GM18951 (cell line): Measurements from ENCODE around the gene UBE2F.
"Not testable (repeated sequence)": the region's sequence is repeated elsewhere in the genome, so short reads cannot be mapped to it uniquely, and the experiment has no call there.

Source experiments
- POLR2A ChIP-seq: IDR thresholded peaks from 4 replicates; pipeline ENCODE4 v1.6.1; 2011; ENCODE audit warnings: mild to moderate bottlenecking; ENCODE audit not compliant: insufficient read length, insufficient read depth; ENCODE audit errors: extremely low read depth
- in situ Hi-C: fragments of 300-500 bp; cut with MboI; formaldehyde crosslinking; loops from one replicate; pipeline ENCODE4 v1.12.0; 2022; ENCODE audit warnings: low sequenced_read_pairs, mixed read lengths, inconsistent platforms; ENCODE audit not compliant: unreplicated experiment

UBE2F gene

GRCh38 chr2:237962432-237963084, 4.3 kb upstream of the UBE2F start:
- in situ Hi-C loops = no loop called here
- no peak for TF ChIP-seq POLR2A

GRCh38 chr2:237963490-237963991, 3.3 kb upstream of the UBE2F start:
- in situ Hi-C loops = not testable (repeated sequence)

GRCh38 chr2:237964194-237964577, 2.6 kb upstream of the UBE2F start:
- in situ Hi-C loops = no loop called here
- TF ChIP-seq POLR2A = no peak

GRCh38 chr2:237964578-237965404, 2.0 kb upstream of the UBE2F start:
- in situ Hi-C loops = no loop called here
- no peak for TF ChIP-seq POLR2A

- in situ Hi-C loops = not testable (repeated sequence)
Measured at GRCh38 chr2:237965844-237966243, 970 bp upstream of the UBE2F start.

- in situ Hi-C loops = no loop called here
- TF ChIP-seq POLR2A = no peak
Measured at GRCh38 chr2:237966250-237966564, 607 bp upstream of the UBE2F start.

- in situ Hi-C loops = no loop called here
- no peak for TF ChIP-seq POLR2A
Measured at GRCh38 chr2:237967463-237967951, 693 bp downstream of the UBE2F start.

GRCh38 chr2:237968048-237968862, 1.4 kb downstream of the UBE2F start:
- no peak for TF ChIP-seq POLR2A

GRCh38 chr2:237971661-237972060, 4.8 kb downstream of the UBE2F start:
- TF ChIP-seq POLR2A = no peak
- in situ Hi-C loops = no loop called here

More at GRCh38 chr2:237968048-237968862, 1.4 kb downstream of the UBE2F start:
- in situ Hi-C loops = no loop called here

- no peak for TF ChIP-seq POLR2A
- in situ Hi-C loops = no loop called here
Measured at GRCh38 chr2:237972211-237972610, 5.4 kb downstream of the UBE2F start.

GRCh38 chr2:237972936-237973335, 6.1 kb downstream of the UBE2F start:
- in situ Hi-C loops = no loop called here
- TF ChIP-seq POLR2A = no peak

GRCh38 chr2:237977380-237977779, 10.6 kb downstream of the UBE2F start:
- no peak for TF ChIP-seq POLR2A
- in situ Hi-C loops = no loop called here

- no peak for TF ChIP-seq POLR2A
Measured at GRCh38 chr2:237978058-237978712, 11.4 kb downstream of the UBE2F start.

More at GRCh38 chr2:237978058-237978712, 11.4 kb downstream of the UBE2F start:
- in situ Hi-C loops = no loop called here
